HepG2 (cell line): Measurements from ENCODE around the gene CD3G. TPM values are rescaled to one million over a fixed set of nuclear protein-coding genes. Genes with fewer than 3 reads are reported as not detected.
A peak's percentile ranks its signal among the peaks of the same experiment; 100 is the strongest.

Experiments
- ATAC-seq: fragments of 200-7000 bp; cut with Tn5 transposase; 3 replicates; pipeline ENCODE4 v1.9.1; 2020; ENCODE audit warnings: mild to moderate bottlenecking, moderate library complexity
- BruUV-seq: library from RNA; stranded (reverse); fragments of 400-500 nt; replicated peaks from 2 replicates; lab custom pipeline; 2021; lab: Mats Ljungman, UMichigan
- CTCF ChIA-PET: fragments of 300-600 bp; formaldehyde crosslinking; extraction: SDS; loops from one replicate; lab custom pipeline; 2021; ENCODE audit warnings: low total read pairs, inconsistent platforms, low intra/inter-chr PET ratio; lab: Yijun Ruan, JAX
- POLR2A ChIA-PET: fragments of 350-600 bp; sonication (Branson Sonifier 250); formaldehyde crosslinking; loops from one replicate; lab custom pipeline; 2020; ENCODE audit warnings: antibody characterized with exemption, inconsistent platforms; lab: Yijun Ruan, JAX
- DNase-seq: peaks from one replicate; pipeline ENCODE4 v3.0.0-alpha.2; 2015; ENCODE audit warnings: low spot score
- FAIRE-seq: peaks from 3 replicates; lab custom pipeline; 2011; peaks lifted over from hg19 to GRCh38; lab: Jason Lieb, UNC
- H2AFZ ChIP-seq: one replicate; pipeline ENCODE4 v1.6.1; 2011; ENCODE audit warnings: low read length, inconsistent platforms
- H3K27ac ChIP-seq: fragments of 300-600 bp; 3 replicates; pipeline ENCODE4 v1.8.0; 2011; ENCODE audit warnings: mixed run types, mild to moderate bottlenecking, mixed read lengths, low read length, inconsistent platforms; ENCODE audit not compliant: insufficient read depth; ENCODE audit errors: extremely low read length
- H3K27me3 ChIP-seq, 2 experiments: fragments of 200-600 bp in 1 of 2; 2 replicates in 1 of 2; 3 replicates in 1 of 2; pipeline versions ENCODE4 v1.6.0 to v1.8.0; 2011; ENCODE audit warnings: low read length in 2 of 2, mild to moderate bottlenecking in 2 of 2, moderate library complexity in 2 of 2, inconsistent platforms in 1 of 2; ENCODE audit not compliant: insufficient read depth in 2 of 2, control insufficient read depth in 1 of 2
- H3K36me3 ChIP-seq, 2 experiments: fragments of 200-600 bp in 1 of 2; replicated peaks in 1 of 2; 2 replicates in 1 of 2; 3 replicates in 1 of 2; pipeline versions ENCODE4 v1.5.1 to v1.8.0; 2011; ENCODE audit warnings: low read length in 2 of 2, inconsistent platforms in 1 of 2; ENCODE audit not compliant: insufficient read depth in 2 of 2, control insufficient read depth in 1 of 2
- H3K4me1 ChIP-seq: 2 replicates; pipeline ENCODE4 v1.5.1; 2012; ENCODE audit warnings: low read length, inconsistent platforms; ENCODE audit not compliant: insufficient read depth
- H3K4me2 ChIP-seq: 2 replicates; pipeline ENCODE4 v1.6.0; 2011; ENCODE audit warnings: low read depth, low read length, inconsistent platforms
- H3K4me3 ChIP-seq, 3 experiments: fragments of 200-600 bp in 1 of 3; sonication (generic), shearing (Covaris generic) in 1 of 3; replicated peaks in 1 of 3; 2 replicates each; pipeline ENCODE4 v1.5.1; 2011 to 2016; ENCODE audit warnings: low read length in 3 of 3, inconsistent platforms in 2 of 3, low read depth in 2 of 3, mild to moderate bottlenecking in 2 of 3, control low read depth in 1 of 3, mixed read lengths in 1 of 3; ENCODE audit not compliant: insufficient read depth in 1 of 3
- H3K79me2 ChIP-seq: one replicate; pipeline ENCODE4 v1.6.1; 2011; ENCODE audit warnings: low read length, inconsistent platforms; ENCODE audit not compliant: insufficient read depth
- H3K9ac ChIP-seq: 2 replicates; pipeline ENCODE4 v1.6.0; 2011; ENCODE audit warnings: mild to moderate bottlenecking, low read depth, low read length, inconsistent platforms; ENCODE audit not compliant: insufficient read depth
- H3K9me3 ChIP-seq: 2 replicates; pipeline ENCODE4 v1.5.1; 2012; ENCODE audit warnings: mild to moderate bottlenecking, low read length
- H4K20me1 ChIP-seq: 2 replicates; pipeline ENCODE4 v1.6.0; 2011; ENCODE audit warnings: inconsistent platforms, mild to moderate bottlenecking, low read length, moderate library complexity; ENCODE audit not compliant: insufficient read depth
- ATF7 ChIP-seq, 2 experiments: fragments of 450-650 bp in 1 of 2; sonication (generic) in 1 of 2; formaldehyde crosslinking in 1 of 2; IDR thresholded peaks; 2 replicates each; pipeline versions ENCODE4 v1.4.0 to v1.6.1; 2016 to 2020; ENCODE audit warnings: antibody characterized with exemption in 1 of 2, mild to moderate bottlenecking in 1 of 2, missing genetic modification reagents in 1 of 2
- CEBPB ChIP-seq: IDR thresholded peaks from 2 replicates; pipeline ENCODE4 v1.6.1; 2011; ENCODE audit warnings: low read depth, low read length, improper control_type of control experiment, borderline replicate concordance
- CENPX ChIP-seq: sonication (generic); formaldehyde crosslinking; IDR thresholded peaks from 2 replicates; pipeline ENCODE4 v1.9.0; 2021; ENCODE audit warnings: mild to moderate bottlenecking, missing genetic modification reagents, moderate library complexity
- EEA1 ChIP-seq: sonication (generic); formaldehyde crosslinking; IDR thresholded peaks from 2 replicates; pipeline ENCODE4 v1.5.1; 2020; ENCODE audit warnings: mild to moderate bottlenecking, missing genetic modification reagents, borderline replicate concordance
- KLF11 ChIP-seq: IDR thresholded peaks from 2 replicates; pipeline ENCODE4 v1.6.1; 2016; ENCODE audit warnings: missing compliant biosample characterization
- MIER2 ChIP-seq: IDR thresholded peaks from 2 replicates; pipeline ENCODE4 v1.6.1; 2016; ENCODE audit warnings: missing biosample characterization, missing genetic modification reagents
- RAD21 ChIP-seq: fragments of 450-650 bp; formaldehyde crosslinking; IDR thresholded peaks from 2 replicates; pipeline ENCODE4 v1.5.0; 2020; ENCODE audit warnings: mild to moderate bottlenecking
- SIX1 ChIP-seq: sonication (generic); formaldehyde crosslinking; IDR thresholded peaks from 2 replicates; pipeline ENCODE4 v1.4.0; 2020; ENCODE audit warnings: missing genetic modification reagents, borderline replicate concordance
- ZBTB42 ChIP-seq: sonication (generic); formaldehyde crosslinking; IDR thresholded peaks from 2 replicates; pipeline ENCODE4 v1.5.0; 2020; ENCODE audit warnings: mild to moderate bottlenecking, missing genetic modification reagents
- ZFP62 ChIP-seq: sonication (generic); formaldehyde crosslinking; IDR thresholded peaks from 2 replicates; pipeline ENCODE4 v1.4.0; 2020; ENCODE audit warnings: missing genetic modification reagents
- ZNF160 ChIP-seq: sonication (generic); formaldehyde crosslinking; IDR thresholded peaks from 2 replicates; pipeline ENCODE4 v1.8.0; 2022; ENCODE audit warnings: mild to moderate bottlenecking, inconsistent platforms, missing genetic modification reagents
- ZNF180 ChIP-seq: sonication (generic); formaldehyde crosslinking; IDR thresholded peaks from 2 replicates; pipeline ENCODE4 v1.4.0; 2020; ENCODE audit warnings: low read depth, missing genetic modification reagents, borderline replicate concordance
- ZNF260 ChIP-seq: sonication (generic); formaldehyde crosslinking; IDR thresholded peaks from 2 replicates; pipeline ENCODE4 v1.4.0; 2020; ENCODE audit warnings: missing genetic modification reagents, low read depth, mild to moderate bottlenecking, borderline replicate concordance
- ZNF432 ChIP-seq: sonication (generic); formaldehyde crosslinking; IDR thresholded peaks from 2 replicates; pipeline ENCODE4 v1.5.0; 2020; ENCODE audit warnings: missing genetic modification reagents, mild to moderate bottlenecking, borderline replicate concordance
- ZNF839 ChIP-seq: sonication (generic); formaldehyde crosslinking; IDR thresholded peaks from 2 replicates; pipeline ENCODE4 v1.4.0; 2020; ENCODE audit warnings: missing genetic modification reagents, mild to moderate bottlenecking, borderline replicate concordance
- ZNF841 ChIP-seq: sonication (generic); formaldehyde crosslinking; IDR thresholded peaks from 2 replicates; pipeline ENCODE4 v1.8.1; 2023; ENCODE audit warnings: missing genetic modification reagents, borderline replicate concordance
- ZNF891 ChIP-seq: sonication (generic); formaldehyde crosslinking; IDR thresholded peaks from 2 replicates; pipeline ENCODE4 v1.5.0; 2020; ENCODE audit warnings: mild to moderate bottlenecking, missing genetic modification reagents
- WGBS: methylation state at CpG from one replicate; pipeline ENCODE4 v1.1.6; 2017; ENCODE audit warnings: low lambda C conversion rate; 5-methylcytosine and 5-hydroxymethylcytosine counted together
- in situ Hi-C: cut with HindIII; loops from 2 replicates; pipeline ENCODE4 v1.10.0; 2017; ENCODE audit warnings: low pct_unique_long_range_greater_than_20kb; ENCODE audit not compliant: extremely low pct_ligation_motif_present
- intact Hi-C: fragments of 100-400 bp; cut with micrococcal nuclease; formaldehyde crosslinking; loops from one replicate; pipeline ENCODE4 v1.10.0; 2022; ENCODE audit not compliant: unreplicated experiment
- polyA plus RNA-seq, 8 experiments: library from polyadenylated mRNA; depleted of rRNA in 3 of 8; stranded (reverse) in 7 of 8; unstranded in 1 of 8; fragments of >200 nt; fragmentation: Illumina TruSeq in 4 of 8; extraction: Trizol in 4 of 8; gene quantifications; 2 replicates each; pipeline versions ENCODE4 v1.2.1 to v1.2.3, GENCODE V29; 2011 to 2016; ENCODE audit warnings: low read depth in 4 of 8, missing spikeins in 1 of 8, mixed read lengths in 1 of 8; ENCODE audit not compliant: insufficient read depth in 1 of 8
- total RNA-seq, 5 experiments: library from RNA; depleted of rRNA; stranded (reverse); fragments of >200 nt; fragmentation: Illumina TruSeq; extraction: Trizol; gene quantifications; 2 replicates each; pipeline ENCODE4 v1.2.3, GENCODE V29; 2016; ENCODE audit warnings: low read depth in 1 of 5
- TF ChIP-seq, protein P1 (sequence below): sonication (generic); formaldehyde crosslinking; IDR thresholded peaks from 2 replicates; pipeline ENCODE4 v1.4.0; 2020; ENCODE audit warnings: missing genetic modification reagents
- TF ChIP-seq, protein P2 (sequence below): sonication (generic); formaldehyde crosslinking; IDR thresholded peaks from 2 replicates; pipeline ENCODE4 v1.4.0; 2020; ENCODE audit warnings: missing genetic modification reagents

Gene CD3G
- total and polyA plus RNA-seq, 2 of the 13 experiments (the other 11 are each of a cell fraction or from before 2014, with no cell fraction given) = not detected

DNA sequence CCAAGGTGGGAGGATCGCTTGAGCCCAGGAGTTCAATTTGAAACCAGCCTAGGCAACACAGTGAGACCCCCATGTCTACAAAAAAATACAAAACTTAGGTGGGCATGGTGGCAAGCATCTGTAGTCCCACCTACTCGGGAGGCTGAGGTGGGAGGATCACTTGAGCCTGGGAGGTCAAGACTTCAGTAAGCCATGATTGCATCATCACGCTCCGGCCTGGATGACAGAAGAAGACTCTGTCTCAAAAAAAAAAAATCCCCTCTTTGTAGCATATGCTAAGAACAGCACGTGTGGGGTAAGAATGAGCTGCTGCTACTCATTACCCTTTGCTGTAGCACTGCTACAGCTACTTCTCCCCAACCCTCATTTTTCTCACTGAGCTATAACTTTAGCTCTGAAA, 29.7 kb downstream of the CD3G start:
- Histone ChIP-seq H3K4me2 (no peak overlapping the region), H3K79me2 (no peaks in the 10 kb centered on the region), H3K4me3 (no peak overlapping the region), H3K4me1 (no peaks in the 10 kb centered on the region), H3K9ac (no peak overlapping the region), H4K20me1 (no peaks in the 10 kb centered on the region), H3K36me3 (peaks cover 22 to 78% of the 10 kb centered on the region in 2 experiments), H3K27me3 (no peaks in the 10 kb centered on the region), H2AFZ (no peak overlapping the region), H3K27ac (no peak overlapping the region), H3K9me3 (no peaks in the 10 kb centered on the region)
- 98% methylated on average over 4 of the region's 5 CpGs for WGBS
- in situ Hi-C loops (no loop called here), intact Hi-C loops (no loop called here)
- CTCF ChIA-PET = no interaction called here
- no peak for TF ChIP-seq EEA1
- peak; percentile 64; the same call in 1 of the 2 replicates for TF ChIP-seq CEBPB
- TF ChIP-seq ZFP62 = no peak
- no peak for TF ChIP-seq ZNF841 (CRISPR knock-in tag)
- TF ChIP-seq ZNF160 (CRISPR knock-in tag) = no peak
- no peak for TF ChIP-seq ZNF180 (CRISPR knock-in tag)
- TF ChIP-seq ATF7 (IDR thresholded peaks at IDR 0.05) = peak; percentile 44; the same call in 1 of the 2 replicates
- TF ChIP-seq ATF7 (CRISPR knock-in tag; IDR thresholded peaks at IDR 0.05) = no peak
- TF ChIP-seq MIER2 (CRISPR knock-in tag) = no peak
- POLR2A ChIA-PET = no interaction called here
- no peak for ATAC-seq
- no peak for DNase-seq
- FAIRE-seq = no peak
- no TSS peak for BruUV-seq

DNA sequence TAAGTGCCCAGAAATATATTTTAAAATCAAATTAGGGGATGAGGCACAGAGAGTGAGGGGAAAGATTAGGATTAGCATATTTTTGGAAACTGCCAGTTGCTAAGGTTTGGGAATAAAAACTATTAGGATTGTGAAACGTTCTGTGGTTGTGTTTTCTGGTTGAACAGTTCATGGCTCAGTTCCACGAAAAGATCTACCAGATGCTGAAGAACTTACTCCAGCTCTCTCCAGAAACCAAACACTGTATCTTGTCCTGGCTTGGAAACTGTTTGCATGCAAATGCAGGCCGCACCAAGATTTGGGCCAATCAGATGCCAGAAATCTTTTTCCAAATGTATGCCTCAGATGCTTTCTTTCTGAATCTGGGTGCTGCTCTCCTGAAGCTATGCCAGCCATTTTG, 30.6 kb downstream of the CD3G start:
- TSS peak; percentile 17 for BruUV-seq
- intact Hi-C loops = no loop called here
- TF ChIP-seq KLF11 (CRISPR knock-in tag) (no peak), RAD21 (CRISPR knock-in tag) (no peak), ZNF260 (no peak), ZBTB42 (no peak), SIX1 (CRISPR knock-in tag) (no peak), ZNF891 (CRISPR knock-in tag) (no peak), ZNF839 (CRISPR knock-in tag) (no peak), ZNF432 (CRISPR knock-in tag) (no peak), CENPX (CRISPR knock-in tag) (no peak)
- TF ChIP-seq, protein P1, sequence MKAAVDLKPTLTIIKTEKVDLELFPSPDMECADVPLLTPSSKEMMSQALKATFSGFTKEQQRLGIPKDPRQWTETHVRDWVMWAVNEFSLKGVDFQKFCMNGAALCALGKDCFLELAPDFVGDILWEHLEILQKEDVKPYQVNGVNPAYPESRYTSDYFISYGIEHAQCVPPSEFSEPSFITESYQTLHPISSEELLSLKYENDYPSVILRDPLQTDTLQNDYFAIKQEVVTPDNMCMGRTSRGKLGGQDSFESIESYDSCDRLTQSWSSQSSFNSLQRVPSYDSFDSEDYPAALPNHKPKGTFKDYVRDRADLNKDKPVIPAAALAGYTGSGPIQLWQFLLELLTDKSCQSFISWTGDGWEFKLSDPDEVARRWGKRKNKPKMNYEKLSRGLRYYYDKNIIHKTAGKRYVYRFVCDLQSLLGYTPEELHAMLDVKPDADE (CRISPR knock-in tag) = no peak
- TF ChIP-seq, protein P2, sequence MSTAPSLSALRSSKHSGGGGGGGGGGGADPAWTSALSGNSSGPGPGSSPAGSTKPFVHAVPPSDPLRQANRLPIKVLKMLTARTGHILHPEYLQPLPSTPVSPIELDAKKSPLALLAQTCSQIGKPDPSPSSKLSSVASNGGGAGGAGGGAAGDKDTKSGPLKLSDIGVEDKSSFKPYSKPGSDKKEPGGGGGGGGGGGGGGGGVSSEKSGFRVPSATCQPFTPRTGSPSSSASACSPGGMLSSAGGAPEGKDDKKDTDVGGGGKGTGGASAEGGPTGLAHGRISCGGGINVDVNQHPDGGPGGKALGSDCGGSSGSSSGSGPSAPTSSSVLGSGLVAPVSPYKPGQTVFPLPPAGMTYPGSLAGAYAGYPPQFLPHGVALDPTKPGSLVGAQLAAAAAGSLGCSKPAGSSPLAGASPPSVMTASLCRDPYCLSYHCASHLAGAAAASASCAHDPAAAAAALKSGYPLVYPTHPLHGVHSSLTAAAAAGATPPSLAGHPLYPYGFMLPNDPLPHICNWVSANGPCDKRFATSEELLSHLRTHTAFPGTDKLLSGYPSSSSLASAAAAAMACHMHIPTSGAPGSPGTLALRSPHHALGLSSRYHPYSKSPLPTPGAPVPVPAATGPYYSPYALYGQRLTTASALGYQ (CRISPR knock-in tag) = no peak

More for the DNA sequence above, 30.6 kb downstream of the CD3G start:
- Histone ChIP-seq H3K27ac (no peak overlapping the region), H4K20me1 (no peaks in the 10 kb centered on the region), H3K79me2 (no peaks in the 10 kb centered on the region), H3K4me3 (no peak overlapping the region), H3K9ac (no peak overlapping the region), H3K9me3 (no peaks in the 10 kb centered on the region), H3K36me3 (peaks cover 24 to 78% of the 10 kb centered on the region in 2 experiments), H3K4me1 (no peaks in the 10 kb centered on the region), H3K27me3 (no peaks in the 10 kb centered on the region), H3K4me2 (no peak overlapping the region), H2AFZ (no peak overlapping the region)
- DNase-seq (no peak), FAIRE-seq (no peak), ATAC-seq (no peak)
- WGBS = 92% methylated on average over 3 of the region's 3 CpGs
- CTCF ChIA-PET = no interaction called here
- in situ Hi-C loops = no loop called here
- POLR2A ChIA-PET = interaction anchor here (1.1 kb wide), 1 partner anchor 10 kb away, joined by 3 read pairs; no protein-coding TSS in a partner anchor
